ENCODE data around the gene EYA4.

- TF ChIP-seq POLR2AphosphoS5 (IDR thresholded peaks at IDR 0.05; ENCODE audit: borderline replicate concordance, low read depth, low read length): no peak
- no peak for TF ChIP-seq EZH2 (IDR thresholded peaks at IDR 0.05)
These were observed 263.0 kb downstream of the EYA4 start for GRCh38 chr6:133504158-133504557.

Measured in SK-N-MC (cell line).